Uterus (tissue), 4 donors: ENCODE measurements around the gene KIF5B. TPM values are rescaled to one million over a fixed set of nuclear protein-coding genes. Genes with fewer than 3 reads are reported as not detected.
"Not testable (repeated sequence)": the region's sequence is repeated elsewhere in the genome, so short reads cannot be mapped to it uniquely, and the experiment has no call there.

ENCODE experiments used
- DNase-seq, 2 donors: peaks; one replicate each; pipeline ENCODE4 v3.0.0-alpha.2; 2019 to 2020
- H3K27ac ChIP-seq, 2 donors: fragments of 200-600 bp; sonication (generic); 1 replicate in 1 of 2; 2 replicates in 1 of 2; pipeline ENCODE4 v1.5.1; 2016 to 2018
- H3K27me3 ChIP-seq, 2 donors: fragments of 200-600 bp; sonication (generic); one replicate each; pipeline ENCODE4 v1.5.1; 2018 to 2019; ENCODE audit warnings: control low read depth in 1 of 2
- H3K36me3 ChIP-seq, 2 donors: fragments of 200-600 bp; sonication (generic); one replicate each; pipeline ENCODE4 v1.5.1; 2019; ENCODE audit warnings: control low read depth in 1 of 2
- H3K4me1 ChIP-seq, 2 donors: fragments of 200-600 bp; sonication (generic); one replicate each; pipeline ENCODE4 v1.5.1; 2018 to 2019; ENCODE audit warnings: control low read depth in 1 of 2
- H3K4me3 ChIP-seq, 2 donors: fragments of 200-600 bp; sonication (generic); 1 replicate in 1 of 2; 2 replicates in 1 of 2; pipeline ENCODE4 v1.5.1; 2018 to 2019; ENCODE audit warnings: mild to moderate bottlenecking in 1 of 2
- H3K9me3 ChIP-seq, 2 donors: fragments of 200-600 bp; sonication (generic); one replicate each; pipeline ENCODE4 v1.5.1; 2019; ENCODE audit warnings: control low read depth in 1 of 2
- CTCF ChIP-seq, 4 experiments: fragments of 200-600 bp in 2 of 4; fragments of 450-650 bp in 2 of 4; sonication (generic) in 2 of 4; IDR thresholded peaks; one replicate each; pipeline ENCODE4 v1.5.1; 2016 to 2019; ENCODE audit warnings: antibody characterized with exemption in 4 of 4, mild to moderate bottlenecking in 2 of 4, moderate library complexity in 1 of 4
- POLR2A ChIP-seq, 2 donors: fragments of 450-650 bp; IDR thresholded peaks; one replicate each; pipeline ENCODE4 v1.6.1; 2016; ENCODE audit warnings: antibody characterized with exemption in 2 of 2, mild to moderate bottlenecking in 1 of 2, moderate library complexity in 1 of 2
- intact Hi-C: fragments of 100-400 bp; cut with DNase I; formaldehyde crosslinking; loops from one replicate; pipeline ENCODE4 v1.15.1; 2023; ENCODE audit warnings: low total_unique reads
- total RNA-seq, 4 donors: library from RNA; depleted of rRNA in 3 of 4; stranded (reverse); fragments of >200 nt in 3 of 4; gene quantifications; one replicate each; pipeline versions ENCODE4 v1.1.0 to v1.2.4, GENCODE V29; 2014 to 2023
- donor health status: DM: yes; HTN: yes; CAD: no.

KIF5B gene
- total RNA-seq, 4 donors from 2014 or later, result 84.0 to 156 (median 106) TPM

- Histone ChIP-seq H3K4me1 (no peaks in the 10 kb centered on the region), H3K27ac (no peak overlapping the region)
Observed at GRCh38 chr10:31999070-31999660, 57.1 kb downstream of the KIF5B start.

DNA sequence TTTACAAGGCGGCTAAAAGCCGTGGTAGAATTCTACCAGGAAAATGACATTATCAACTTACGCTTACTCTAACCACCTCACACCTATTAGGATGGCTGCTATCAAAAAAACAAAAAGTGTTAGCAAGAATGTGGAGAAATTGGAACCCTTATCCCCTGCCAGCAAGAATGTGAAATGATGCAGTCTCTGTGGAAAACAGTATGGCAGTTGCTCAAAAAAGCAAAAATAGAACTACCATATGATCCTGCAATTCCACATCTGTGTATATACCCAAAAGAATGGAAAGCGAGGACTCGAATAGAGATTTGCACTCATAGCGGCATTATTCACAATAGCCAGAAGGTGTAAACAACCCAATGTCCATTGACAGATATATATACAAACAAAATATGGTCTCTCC, 61.3 kb downstream of the KIF5B start:
- no peak overlapping the region for H3K4me3 ChIP-seq
- intact Hi-C loops, result no loop called here
- no peaks in the 10 kb centered on the region for H3K36me3 ChIP-seq
- no peaks in the 10 kb centered on the region for H3K9me3 ChIP-seq
- H3K27me3 ChIP-seq, result no peaks in the 10 kb centered on the region
- H3K4me1 ChIP-seq, result no peaks in the 10 kb centered on the region
- H3K27ac ChIP-seq, result no peak overlapping the region
- no peak for DNase-seq
- no peak for TF ChIP-seq POLR2A (IDR thresholded peaks at IDR 0.05)
- TF ChIP-seq CTCF (IDR thresholded peaks at IDR 0.05), result no peak

More at GRCh38 chr10:31999070-31999660, 57.1 kb downstream of the KIF5B start:
- Histone ChIP-seq H3K9me3 (no peaks in the 10 kb centered on the region), H3K36me3 (no peaks in the 10 kb centered on the region), H3K27me3 (no peaks in the 10 kb centered on the region), H3K4me3 (no peak overlapping the region)
- intact Hi-C loops, result no loop called here
- no peak for DNase-seq
- TF ChIP-seq POLR2A (IDR thresholded peaks at IDR 0.05) (no peak), CTCF (IDR thresholded peaks at IDR 0.05) (no peak)

GRCh38 chr10:31990937-31991336, 65.3 kb downstream of the KIF5B start:
- intact Hi-C loops, result no loop called here
- H3K4me1 ChIP-seq, result no peaks in the 10 kb centered on the region
- H3K36me3 ChIP-seq, result no peaks in the 10 kb centered on the region
- DNase-seq, result no peak
- H3K4me3 ChIP-seq, result no peak overlapping the region
- no peaks in the 10 kb centered on the region for H3K9me3 ChIP-seq
- no peak overlapping the region for H3K27ac ChIP-seq
- no peaks in the 10 kb centered on the region for H3K27me3 ChIP-seq
- no peak for TF ChIP-seq POLR2A (IDR thresholded peaks at IDR 0.05)

- H3K9me3 ChIP-seq, intact Hi-C loops, H3K27ac ChIP-seq, H3K4me1 ChIP-seq, H3K4me3 ChIP-seq, H3K27me3 ChIP-seq, H3K36me3 ChIP-seq, DNase-seq: not testable (repeated sequence)
Observed at GRCh38 chr10:31987786-31988185, 68.4 kb downstream of the KIF5B start.

DNA sequence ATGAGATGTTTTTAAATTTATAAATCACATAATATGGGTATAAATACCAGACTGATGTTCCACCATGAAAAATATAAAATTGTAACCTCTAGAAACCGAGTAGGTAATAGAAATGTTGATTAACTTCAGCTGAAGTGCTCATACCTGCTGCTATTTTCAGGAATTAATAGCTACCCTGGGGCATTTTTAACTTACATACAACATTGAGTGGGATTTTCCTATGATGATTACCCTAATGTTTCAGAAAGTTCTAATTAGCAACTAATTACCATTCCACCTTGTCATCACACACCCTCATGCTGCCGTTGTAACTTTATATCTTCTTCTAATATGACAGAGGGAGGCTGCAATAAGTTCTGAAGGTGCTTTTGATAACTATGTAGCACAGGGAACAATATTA, 74.1 kb downstream of the KIF5B start:
- Histone ChIP-seq H3K4me3 (no peak overlapping the region), H3K27me3 (no peaks in the 10 kb centered on the region), H3K27ac (no peak overlapping the region), H3K36me3 (no peaks in the 10 kb centered on the region), H3K4me1 (no peaks in the 10 kb centered on the region), H3K9me3 (no peaks in the 10 kb centered on the region)
- DNase-seq, result no peak
- intact Hi-C loops, result no loop called here
- no peak for TF ChIP-seq CTCF (IDR thresholded peaks at IDR 0.05)
- no peak for TF ChIP-seq POLR2A (IDR thresholded peaks at IDR 0.05)

DNA sequence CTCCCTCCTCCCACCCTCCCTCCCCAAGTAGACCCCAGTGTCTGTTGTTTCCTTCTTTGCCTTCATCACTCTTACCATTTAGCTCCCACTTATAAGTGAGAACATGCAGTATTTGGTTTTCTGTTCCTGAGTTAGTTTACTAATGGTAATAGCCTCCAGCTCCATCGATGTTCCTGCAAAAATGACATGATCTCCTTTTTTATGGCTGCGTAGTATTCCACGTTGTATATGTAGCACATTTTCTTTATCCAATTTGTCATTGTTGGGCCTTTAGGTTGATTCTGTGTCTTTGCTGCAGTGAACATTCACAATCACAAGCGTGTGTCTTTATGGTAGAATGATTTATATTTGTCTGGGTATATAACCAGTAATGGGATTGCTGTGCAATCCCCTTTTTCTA, 75.8 kb downstream of the KIF5B start:
- Histone ChIP-seq H3K36me3 (no peaks in the 10 kb centered on the region), H3K27ac (no peak overlapping the region), H3K4me3 (no peak overlapping the region), H3K27me3 (no peaks in the 10 kb centered on the region), H3K9me3 (no peaks in the 10 kb centered on the region), H3K4me1 (no peaks in the 10 kb centered on the region)
- intact Hi-C loops, result no loop called here
- TF ChIP-seq POLR2A (IDR thresholded peaks at IDR 0.05), result no peak
- no peak for TF ChIP-seq CTCF (IDR thresholded peaks at IDR 0.05)
- no peak for DNase-seq

- intact Hi-C loops, H3K4me3 ChIP-seq, H3K9me3 ChIP-seq: not testable (repeated sequence)
Observed at GRCh38 chr10:31979071-31979470, 77.2 kb downstream of the KIF5B start.

More at GRCh38 chr10:31979071-31979470, 77.2 kb downstream of the KIF5B start:
- not testable (repeated sequence) for DNase-seq, H3K27ac ChIP-seq, H3K4me1 ChIP-seq, H3K27me3 ChIP-seq, H3K36me3 ChIP-seq
